HG03460 (cell line): ENCODE data around the gene AGMO.
A peak's percentile ranks its signal among the peaks of the same experiment; 100 is the strongest.
"Not testable (repeated sequence)": the region's sequence is repeated elsewhere in the genome, so short reads cannot be mapped to it uniquely, and the experiment has no call there.

Source experiments
- ATAC-seq: cut with Tn5 transposase; IDR thresholded peaks from one replicate; pipeline ENCODE4 v1.9.1; 2021; ENCODE audit not compliant: unreplicated experiment

AGMO gene

DNA sequence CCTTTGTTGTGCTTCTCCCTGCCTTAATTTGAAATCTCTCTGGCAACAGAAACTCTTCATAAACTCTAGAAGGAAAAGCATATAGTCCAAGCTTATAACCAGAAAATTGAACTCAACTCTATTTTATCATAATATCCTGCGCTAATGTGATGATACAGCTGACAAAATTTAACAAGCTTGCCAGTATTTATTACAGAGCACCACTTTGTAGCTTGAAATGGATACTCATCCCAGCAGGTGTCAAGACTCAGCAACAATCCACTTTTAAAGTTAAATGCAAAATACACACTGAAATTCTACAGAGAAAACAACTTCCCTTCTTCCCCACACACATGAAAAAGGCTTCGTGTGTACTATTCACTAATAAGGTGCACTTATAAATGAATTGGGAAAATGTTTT lies 228.9 kb downstream of the AGMO start:
- ATAC-seq = no peak

DNA sequence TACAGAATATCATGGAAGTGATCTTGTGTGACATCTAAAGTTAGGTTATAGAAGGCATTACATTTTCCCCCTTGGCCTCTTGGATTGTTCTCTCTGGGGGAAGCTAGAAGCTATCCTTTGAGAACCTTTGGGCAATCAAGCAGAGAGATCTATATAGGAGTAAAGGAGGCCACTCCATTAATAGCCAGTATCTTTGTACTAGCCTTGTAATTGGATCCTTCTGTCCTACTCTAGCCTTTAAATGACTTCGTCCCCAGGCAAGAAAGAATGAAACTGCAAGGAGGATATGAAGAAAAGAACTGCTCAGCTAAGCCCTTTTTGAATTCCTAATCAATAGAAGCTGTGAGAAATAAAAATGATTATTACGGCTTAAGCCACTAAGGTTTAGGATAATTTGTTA lies 230.9 kb downstream of the AGMO start:
- ATAC-seq = no peak

DNA sequence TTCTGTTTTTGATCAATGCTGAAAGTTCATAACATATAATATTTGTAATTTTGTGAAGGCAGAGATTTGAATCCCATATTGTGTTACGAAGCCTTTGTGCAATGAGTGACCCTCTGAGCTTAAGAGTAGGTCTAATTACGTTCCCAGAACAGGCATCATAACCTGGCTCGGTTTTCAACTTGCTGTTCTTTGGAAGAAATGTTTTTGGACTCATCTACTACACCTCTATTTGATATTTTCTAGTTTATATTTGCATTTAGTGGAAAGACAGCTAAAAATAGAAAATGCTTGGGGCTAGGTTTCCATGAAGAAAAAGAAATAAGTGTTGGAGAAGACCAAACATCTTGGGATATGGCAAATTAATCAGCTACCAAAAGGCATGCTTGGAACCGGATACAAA lies 234.8 kb downstream of the AGMO start:
- no peak for ATAC-seq

DNA sequence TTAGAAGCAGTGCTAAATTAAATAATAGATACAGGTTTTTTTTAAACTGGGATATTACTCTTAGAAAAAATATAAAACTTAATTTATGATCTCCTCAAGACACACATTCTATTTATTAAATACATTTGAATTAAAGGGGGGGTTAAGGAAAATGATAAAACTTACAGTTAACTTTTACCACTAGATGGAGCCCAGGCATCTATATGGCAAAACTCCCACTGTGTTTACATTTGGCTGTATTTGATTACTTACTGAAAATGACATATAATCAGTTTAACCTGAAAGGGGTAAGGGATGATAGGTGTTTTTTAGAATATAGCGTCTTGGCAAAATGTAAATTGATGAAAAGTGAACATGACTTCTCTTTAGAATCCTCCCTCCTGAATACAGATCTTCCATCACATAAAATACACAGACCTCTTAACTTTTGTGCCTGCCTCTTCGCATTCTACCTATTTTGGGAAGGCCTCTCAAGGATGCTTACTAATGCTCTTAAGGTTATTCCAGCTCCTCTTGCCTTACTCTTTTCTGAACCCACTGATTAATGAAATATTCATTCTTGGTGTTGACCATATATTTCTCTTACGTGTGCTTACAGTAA lies 235.7 kb downstream of the AGMO start:
- ATAC-seq = no peak

DNA sequence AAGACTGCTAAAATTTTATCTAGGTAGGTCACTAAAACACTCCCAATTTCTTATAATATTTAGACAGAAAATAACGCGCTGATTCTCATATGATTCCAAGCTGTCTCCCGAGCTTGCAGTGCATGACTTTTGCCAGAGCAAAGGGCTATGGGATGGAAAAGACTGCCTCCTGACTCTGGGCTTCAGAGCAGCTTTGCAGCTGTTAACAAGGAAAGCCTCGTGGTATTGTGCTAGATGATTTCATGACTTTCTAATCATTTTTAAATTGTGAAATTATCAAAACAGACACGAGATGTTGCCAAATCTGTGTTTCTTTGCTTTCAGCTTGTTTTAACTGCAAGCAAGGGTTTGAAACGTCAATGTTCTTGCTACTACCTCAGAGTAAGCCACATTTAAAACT lies 238.3 kb downstream of the AGMO start:
- ATAC-seq = no peak

DNA sequence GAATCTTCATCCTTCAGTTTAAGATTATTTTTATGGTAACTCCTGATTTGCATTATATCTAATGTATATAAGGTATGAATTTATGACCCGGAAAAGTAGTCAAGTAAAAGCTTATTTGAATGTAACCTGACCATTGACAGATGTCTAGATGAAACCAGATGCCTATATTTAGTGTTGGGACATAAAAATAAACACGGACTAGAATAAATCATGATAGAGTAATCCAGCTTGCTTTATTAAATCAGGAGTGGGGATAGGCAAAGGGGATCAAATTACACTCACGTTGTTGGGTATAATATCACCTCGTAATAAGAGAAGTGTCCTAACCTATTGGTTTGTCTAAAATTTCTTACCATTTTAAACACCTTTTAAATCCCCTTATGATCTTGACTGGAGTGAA lies 244.6 kb downstream of the AGMO start:
- no peak for ATAC-seq

DNA sequence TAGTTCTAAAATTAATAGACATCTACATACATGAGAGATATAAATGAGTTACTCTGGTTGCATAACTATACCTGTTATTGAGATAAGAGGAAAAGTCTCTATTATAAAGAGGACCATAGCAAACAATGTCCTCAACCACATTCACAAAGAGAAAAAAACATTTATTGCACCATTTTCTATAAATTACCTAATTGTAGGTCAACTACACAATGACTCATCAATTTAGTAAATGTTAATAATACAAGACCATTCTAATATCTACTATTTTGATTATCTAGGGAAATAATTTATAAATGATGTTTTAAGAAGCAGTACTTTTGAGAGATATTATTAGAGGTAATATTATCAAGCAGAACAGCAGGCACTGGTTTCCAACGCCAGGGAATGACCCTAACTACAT lies 246.1 kb downstream of the AGMO start:
- ATAC-seq = no peak

DNA sequence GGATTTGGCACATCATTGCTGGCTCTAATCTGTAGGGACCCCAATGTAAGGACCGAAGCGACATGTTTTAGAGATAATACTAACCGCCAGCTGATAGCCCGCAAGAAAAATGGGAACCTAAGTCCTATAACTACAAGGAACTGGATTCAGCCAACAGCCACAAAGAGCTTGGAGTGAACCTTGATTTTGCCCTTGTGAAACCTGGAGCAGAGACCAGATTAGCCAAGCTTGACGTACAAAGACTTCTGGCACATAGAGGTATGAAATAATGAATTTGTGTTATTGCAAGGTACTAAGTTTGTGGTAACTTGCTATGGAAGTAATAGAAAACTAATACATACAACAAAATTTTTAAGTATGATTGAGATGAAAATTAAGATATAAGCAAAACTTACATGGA lies 246.9 kb downstream of the AGMO start:
- ATAC-seq = no peak

DNA sequence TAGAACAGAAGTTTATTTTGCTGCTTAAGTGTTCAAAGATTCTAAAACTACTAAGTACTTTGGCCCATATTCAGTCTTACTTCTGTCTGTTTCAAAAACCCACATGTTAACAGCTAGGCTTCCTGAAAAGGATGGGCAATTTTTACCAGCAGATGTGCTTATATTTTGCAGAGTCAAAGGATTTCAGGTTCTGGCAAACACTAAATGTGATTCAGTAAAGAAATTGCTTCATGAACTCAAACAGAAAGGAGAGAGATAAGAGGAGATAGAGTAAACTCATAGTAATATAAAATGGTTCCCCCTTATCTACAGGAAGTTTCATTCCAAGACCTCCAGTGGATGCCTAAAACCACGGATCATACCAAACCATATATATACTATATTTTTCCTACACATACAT lies 248.5 kb downstream of the AGMO start:
- no peak for ATAC-seq

DNA sequence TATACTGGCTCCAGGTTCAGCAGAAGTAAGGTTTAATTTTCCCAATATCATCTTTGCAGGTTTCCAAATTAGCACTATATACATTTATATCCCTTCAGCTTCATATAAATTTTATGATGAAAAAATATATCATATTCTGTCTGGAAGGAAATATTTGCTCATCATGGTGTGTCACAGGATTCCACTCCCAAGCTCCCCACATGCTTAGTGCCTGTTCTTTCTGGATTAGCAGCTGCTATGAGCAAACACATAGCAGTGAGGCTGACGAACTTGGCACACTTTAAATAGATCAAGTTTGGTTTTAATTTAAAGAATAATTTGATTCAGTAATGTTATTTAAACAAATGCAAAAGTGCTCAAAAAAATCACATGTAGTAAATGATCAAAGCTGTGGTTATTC lies 251.9 kb downstream of the AGMO start:
- no peak for ATAC-seq

DNA sequence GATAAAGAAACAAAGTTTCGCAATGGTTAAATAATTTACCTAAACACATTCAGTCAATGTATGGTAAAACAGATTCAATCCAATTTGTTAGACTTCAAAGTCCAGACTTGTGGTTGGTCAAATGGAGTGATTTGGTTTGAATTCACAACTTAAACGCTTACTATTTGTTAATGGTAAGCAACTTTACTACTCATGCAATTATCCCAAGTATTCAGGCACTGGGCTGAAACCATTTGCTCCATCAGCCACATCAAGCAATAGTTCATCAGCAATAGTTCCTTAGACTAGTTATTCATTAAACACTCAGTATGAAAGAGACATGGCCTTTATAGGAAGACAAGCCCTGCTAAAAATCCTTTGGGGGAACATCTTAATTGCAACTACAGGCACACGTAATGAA lies 253.0 kb downstream of the AGMO start:
- no peak for ATAC-seq

DNA sequence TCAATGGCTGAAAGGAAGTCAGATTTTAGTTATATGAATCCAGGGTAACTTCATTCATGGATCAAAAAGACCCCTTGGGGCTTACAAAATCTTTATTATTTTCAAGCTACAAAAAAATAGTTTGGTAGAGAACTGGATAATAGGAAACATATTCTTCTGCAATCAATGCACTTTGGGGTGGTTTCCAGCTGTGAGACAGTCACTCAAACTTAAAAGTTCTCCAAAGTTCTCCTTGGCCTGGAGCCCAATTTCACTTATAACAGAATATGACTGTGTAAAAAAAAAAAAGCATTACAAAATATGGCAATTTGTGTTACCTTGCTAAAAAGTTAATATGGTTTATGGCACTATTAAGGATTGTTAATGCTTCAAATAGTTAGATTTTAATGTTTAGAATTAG lies 255.5 kb downstream of the AGMO start:
- ATAC-seq = no peak

DNA sequence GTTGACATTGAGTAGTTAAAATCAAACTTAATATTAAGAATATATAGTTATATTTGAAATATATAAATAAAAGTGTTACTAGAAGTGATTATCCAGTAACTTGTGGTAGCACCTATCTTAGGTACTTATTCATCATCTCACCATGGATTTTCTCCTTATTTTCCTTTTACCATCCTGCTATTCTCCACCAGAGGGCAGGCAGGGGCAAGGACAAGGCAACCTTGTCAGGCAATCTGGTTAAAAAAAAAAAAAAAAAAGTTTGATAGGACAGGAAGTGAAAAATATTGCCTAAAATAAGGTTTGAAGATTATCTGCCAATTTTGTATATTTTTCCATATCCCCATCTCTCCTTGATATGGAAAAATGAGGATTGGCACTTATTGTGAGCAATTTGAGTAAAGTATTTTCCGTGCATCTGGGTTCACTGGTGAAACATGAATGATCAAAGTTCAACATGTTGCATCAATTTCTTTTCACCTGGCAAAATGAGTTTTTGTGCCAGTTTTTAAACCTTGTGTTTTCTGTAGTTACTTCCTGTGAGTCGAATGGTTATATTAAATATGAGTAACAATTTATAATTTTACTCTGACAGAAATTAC lies 256.7 kb downstream of the AGMO start:
- ATAC-seq = peak; percentile 61

DNA sequence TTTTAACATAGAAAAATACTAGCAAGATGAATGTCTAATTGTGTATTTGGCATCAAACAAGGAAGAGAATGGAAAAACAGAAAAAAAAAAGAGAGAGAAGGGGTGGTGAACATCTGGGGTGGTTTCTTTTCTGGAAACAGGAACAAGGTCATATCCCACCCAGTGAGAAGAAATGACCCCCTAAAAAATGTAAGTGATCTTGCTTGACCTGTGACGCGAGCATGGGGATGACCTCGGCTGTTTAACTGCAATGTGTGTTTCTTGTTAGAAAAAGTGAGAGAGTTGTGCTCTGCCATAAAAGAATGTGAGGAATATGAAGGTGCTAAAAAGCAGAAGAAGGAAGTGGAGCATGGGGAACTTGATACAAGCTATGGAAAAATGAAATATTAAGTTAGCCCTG lies 258.5 kb downstream of the AGMO start:
- no peak for ATAC-seq

DNA sequence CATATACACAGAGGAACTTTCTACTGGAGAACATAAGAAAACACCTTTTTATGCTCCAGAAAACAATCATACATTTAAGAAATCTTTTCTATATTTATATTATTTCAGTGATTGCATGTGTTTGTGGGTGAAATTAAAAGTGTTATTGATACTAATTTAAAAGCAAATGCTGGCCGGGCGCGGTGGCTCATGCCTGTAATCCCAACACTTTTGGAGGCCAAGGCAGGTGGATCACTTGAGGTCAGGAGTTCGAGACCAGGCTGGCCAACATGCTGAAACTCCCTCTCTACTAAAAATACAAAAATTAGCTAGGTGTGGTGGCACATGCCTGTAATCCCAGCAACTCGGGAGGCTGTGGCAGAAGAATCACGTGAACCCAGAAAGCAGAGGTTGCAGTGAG lies 260.8 kb downstream of the AGMO start:
- not testable (repeated sequence) for ATAC-seq

DNA sequence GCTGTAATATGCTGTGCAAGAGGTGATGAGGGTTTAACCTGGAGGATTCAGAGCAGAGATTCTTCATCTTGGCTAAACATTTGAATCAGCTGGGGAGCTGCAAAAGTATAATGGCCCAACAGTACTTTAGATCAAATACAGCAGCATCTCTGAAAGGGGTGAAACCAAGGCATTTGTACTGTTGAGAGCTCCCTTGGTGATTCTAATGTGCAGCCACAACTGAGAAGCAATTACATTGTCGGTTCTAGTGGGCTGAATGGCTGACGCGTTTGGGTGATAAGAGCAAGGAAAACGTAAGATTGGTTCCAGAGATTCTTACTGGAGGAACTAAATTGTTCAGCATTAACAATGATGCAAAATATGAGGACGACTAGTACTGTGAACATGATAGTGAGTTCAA lies 269.7 kb downstream of the AGMO start:
- ATAC-seq = no peak

DNA sequence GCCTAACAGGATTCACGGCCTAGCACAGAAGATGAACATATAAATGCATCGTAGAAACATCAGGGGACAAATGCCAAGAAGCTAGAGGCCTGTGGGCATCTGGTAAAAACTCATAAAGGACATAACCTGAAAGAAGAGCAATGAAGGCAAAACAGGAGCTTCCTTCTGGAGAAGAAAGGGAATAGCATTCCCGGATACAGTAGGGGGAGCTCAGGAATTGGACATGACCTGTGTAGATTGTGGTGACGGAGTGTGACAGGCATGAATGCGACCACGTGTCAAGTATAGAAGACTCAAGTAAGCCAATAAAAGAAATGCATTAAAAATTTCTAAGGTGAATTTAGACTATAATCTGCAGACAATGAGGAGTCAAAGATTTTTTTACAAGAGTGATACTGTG lies 270.1 kb downstream of the AGMO start:
- ATAC-seq = no peak

DNA sequence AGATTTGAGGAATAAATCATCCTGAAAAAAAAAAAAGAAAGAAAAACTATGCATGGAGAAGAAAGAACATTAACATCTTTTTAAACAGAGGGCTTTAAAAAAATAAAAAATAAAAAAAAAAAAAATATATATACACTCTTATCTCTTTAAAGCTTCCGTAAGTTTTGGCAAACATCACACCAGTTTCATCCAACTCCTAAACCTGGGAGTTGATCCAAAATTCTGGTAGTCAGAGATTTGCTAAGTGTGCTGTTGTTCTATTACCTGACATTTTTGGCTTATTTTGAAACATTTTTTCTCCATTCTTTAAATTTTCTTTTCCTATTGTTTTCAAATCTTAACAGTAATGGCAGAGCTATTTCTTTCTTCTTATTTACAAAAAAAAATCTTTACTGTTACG lies 273.1 kb downstream of the AGMO start:
- ATAC-seq = no peak

DNA sequence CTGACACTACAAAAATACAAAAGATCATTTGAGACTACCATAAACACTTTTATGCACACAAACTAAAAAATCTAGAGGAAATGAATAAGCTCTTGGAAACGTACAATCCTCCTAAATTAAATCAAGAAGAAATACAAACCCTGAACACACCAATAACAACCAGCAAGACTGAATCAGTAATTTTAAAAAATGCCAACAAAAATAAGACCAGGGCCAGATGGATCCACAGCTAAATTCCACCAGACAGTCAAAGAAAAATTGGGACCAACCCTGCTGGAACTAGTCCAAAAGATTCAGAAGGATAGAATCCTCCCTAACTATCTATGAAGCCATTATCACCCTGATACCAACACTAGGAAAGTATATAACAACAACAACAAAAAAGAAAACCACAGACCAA lies 277.4 kb downstream of the AGMO start:
- ATAC-seq = no peak

DNA sequence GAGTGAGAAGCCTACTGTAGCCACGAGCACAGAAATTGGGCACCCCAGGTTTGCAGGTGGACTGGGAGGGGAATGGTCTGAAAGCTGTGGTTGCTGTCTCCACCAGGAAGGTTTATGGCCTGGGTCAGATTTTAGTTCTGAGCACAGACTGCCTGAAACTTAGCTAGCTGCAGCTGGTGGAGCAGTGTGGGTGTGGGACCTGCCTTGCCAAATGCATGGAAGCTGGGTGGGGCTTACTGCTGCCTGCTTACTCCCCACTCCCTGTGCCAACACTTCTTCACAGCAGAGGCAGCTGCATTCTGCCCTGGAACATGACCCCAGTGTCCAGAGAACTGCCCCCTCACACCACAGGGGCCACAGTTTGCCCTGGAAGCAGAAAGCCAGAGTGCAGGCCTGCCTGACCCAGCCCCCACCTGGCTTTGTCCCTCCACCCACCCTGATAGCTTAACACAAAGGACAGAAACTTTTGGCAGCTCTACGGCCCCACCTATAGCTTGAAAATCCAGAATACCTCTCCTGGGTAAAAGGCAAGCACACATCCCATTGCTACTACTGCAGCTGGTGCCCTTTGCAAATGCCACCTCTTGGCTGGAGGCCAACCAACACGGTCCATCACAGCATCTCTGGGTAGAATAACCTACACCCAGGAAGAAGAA lies 281.6 kb downstream of the AGMO start:
- ATAC-seq = no peak

DNA sequence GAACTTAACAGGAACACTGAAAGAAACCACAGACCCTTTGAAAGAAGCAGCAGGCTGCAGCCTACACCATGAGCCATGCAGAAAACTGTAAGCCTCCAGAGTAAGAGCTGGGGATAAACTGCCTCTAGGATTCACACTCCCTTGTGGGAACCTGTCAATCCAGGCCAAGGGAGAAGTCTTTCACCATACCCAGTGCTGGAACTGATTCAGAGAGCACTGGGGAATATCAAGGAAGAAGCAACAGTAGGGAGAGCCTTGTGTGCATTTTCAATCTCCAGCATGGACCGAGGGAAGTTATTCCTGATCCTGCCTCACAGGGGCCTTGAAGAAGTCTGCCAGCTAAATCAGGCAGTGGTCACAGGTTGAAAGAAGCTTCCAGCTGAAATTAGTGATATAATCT lies 282.2 kb downstream of the AGMO start:
- no peak for ATAC-seq

DNA sequence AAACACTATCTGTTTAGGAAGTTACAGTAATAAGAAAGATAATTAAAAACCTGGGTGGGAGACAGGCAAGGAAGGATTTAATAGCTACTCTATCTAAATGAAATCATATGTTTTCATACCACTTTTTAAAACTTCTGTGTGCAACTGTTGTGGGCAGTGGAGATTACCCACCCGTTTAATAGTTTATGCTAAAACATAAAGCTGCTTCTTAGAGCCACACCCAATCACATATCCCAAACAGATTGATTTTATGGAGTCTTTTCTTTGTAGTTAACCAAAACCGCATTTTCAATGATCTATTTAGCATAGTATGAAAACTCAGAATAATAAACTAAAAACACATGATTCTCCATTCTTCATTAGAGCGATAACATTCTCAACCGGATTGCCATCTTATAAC lies 304.1 kb downstream of the AGMO start:
- ATAC-seq = no peak

DNA sequence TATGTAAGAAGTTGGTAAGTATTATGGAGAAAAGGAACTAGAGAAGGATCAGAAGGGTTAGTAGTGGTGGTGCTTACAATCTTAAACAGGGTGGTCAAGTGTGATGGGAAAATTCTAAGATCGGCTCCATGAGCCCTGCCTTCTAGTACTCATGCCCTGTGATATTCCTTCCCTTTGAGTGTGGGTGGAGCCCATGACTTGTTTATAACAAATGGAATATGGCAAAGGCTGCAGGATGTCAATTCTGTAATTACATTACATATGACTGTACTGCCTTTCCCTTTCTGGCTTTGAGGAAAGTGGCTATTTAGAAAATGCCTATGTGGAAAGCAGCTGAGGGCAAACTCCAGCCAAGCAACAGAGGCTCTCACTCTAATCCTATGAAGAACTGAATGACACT lies 309.6 kb downstream of the AGMO start:
- ATAC-seq = no peak
